ENCODE data around the gene LRRC39. TPM values are rescaled to one million over a fixed set of nuclear protein-coding genes. Genes with fewer than 3 reads are reported as not detected.

The LRRC39 gene
- 100 to 1,000 TPM in 5 of 9 donors, 10 to 100 TPM in 4; 53.4 to 203 (median 123) TPM for total RNA-seq
- 100 to 1,000 TPM in 1 of 2 donors, 10 to 100 TPM in 1; 16.1 to 181 TPM for polyA plus RNA-seq
- long read RNA-seq, donor 1, transcript LRRC39-202 (10 exons, 1,396 nt) = major isoform, 102 of 172 reads
- long read RNA-seq, donor 1, partial matches to known transcripts = 26 of 172 reads
- long read RNA-seq, donor 1, other reads (novel, unspliced or antisense) = 43 of 172 reads
- long read RNA-seq, donor 2, transcript LRRC39-202 (10 exons, 1,396 nt) = major isoform, 107 of 182 reads
- long read RNA-seq, donor 2, partial matches to known transcripts = 12 of 182 reads
- long read RNA-seq, donor 2, other reads (novel, unspliced or antisense) = 60 of 182 reads
- long read RNA-seq, donor 3, transcript LRRC39-202 (10 exons, 1,396 nt) = major isoform, 15 of 23 reads
- long read RNA-seq, donor 3, partial matches to known transcripts = 3 of 23 reads
- long read RNA-seq, donor 3, other reads (novel, unspliced or antisense) = 5 of 23 reads

DNA sequence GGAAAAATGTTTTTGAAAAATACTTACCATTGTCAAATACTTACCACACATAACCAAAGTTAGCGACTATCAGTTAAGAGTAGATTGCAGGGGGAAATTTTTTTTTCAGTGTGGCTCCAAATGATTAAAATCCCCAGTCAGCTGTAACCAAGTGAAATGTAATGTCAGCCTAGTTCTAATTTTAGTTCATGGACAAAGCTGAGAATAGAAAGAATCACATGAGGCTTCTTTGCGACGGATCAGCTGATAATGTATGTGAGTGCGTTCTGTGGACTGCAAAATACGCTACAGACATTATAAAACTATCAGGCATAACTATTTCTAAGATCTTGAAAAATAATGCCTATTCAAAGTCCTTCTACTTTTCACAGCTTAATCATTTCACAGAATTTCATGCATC is at the start of gene LRRC39:
Gene LRRC39, minus strand, starts transcription at position 166 of the 400 bp plus-strand sequence. CDS start 9,740 bp downstream, outside the sequence.
- 28 to 31% (median 29%) methylated on average over 5 of the region's 5 CpGs for WGBS, 4 donors
- Histone ChIP-seq H3K4me3 (peak within 1 kb of the TSS; percentile 4 to 59 (median 50)), H3K9me3 (no peaks in the 10 kb centered on the region), H3K27ac (peak within 1 kb of the TSS; percentile 19 to 81 (median 72)), H3K36me3 (no peaks in the 10 kb centered on the region), H3K27me3 (no peaks in the 10 kb centered on the region), H3K4me1 (peaks cover 0 to 3% (median 0%) of the 10 kb centered on the region in 12 donors)
- ATAC-seq (peak; percentile 80 to 85 (median 82)), DNase-seq (no peak)
- intact Hi-C loops (cut with DNase I) = no loop called here
- TF ChIP-seq, protein P1, sequence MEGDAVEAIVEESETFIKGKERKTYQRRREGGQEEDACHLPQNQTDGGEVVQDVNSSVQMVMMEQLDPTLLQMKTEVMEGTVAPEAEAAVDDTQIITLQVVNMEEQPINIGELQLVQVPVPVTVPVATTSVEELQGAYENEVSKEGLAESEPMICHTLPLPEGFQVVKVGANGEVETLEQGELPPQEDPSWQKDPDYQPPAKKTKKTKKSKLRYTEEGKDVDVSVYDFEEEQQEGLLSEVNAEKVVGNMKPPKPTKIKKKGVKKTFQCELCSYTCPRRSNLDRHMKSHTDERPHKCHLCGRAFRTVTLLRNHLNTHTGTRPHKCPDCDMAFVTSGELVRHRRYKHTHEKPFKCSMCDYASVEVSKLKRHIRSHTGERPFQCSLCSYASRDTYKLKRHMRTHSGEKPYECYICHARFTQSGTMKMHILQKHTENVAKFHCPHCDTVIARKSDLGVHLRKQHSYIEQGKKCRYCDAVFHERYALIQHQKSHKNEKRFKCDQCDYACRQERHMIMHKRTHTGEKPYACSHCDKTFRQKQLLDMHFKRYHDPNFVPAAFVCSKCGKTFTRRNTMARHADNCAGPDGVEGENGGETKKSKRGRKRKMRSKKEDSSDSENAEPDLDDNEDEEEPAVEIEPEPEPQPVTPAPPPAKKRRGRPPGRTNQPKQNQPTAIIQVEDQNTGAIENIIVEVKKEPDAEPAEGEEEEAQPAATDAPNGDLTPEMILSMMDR (IDR thresholded peaks at IDR 0.05) = no peak
- no peak for TF ChIP-seq POLR2A (IDR thresholded peaks at IDR 0.05)

DNA sequence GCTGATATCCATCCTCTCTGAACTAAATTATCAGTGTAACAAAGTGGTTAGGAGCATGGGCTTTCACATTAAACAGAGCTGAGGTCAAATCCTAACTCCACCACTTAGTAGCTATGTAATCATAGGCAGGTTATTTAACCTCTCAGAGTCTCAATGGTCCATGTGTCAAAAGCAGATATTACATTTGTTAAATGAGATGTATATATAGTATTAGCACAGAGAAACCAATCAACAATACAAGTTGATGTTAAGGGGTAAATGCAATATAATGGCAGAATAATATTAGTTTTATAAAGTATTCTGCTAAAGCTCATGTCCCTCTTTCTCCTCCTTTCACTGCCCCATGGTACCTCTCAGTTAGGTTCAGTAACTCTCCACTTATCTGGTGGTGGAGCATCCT is 44.4 kb upstream of the LRRC39 start:
- no peak for DNase-seq
- H3K36me3 ChIP-seq = peaks cover 0 to 34% (median 23%) of the 10 kb centered on the region in 9 donors

DNA sequence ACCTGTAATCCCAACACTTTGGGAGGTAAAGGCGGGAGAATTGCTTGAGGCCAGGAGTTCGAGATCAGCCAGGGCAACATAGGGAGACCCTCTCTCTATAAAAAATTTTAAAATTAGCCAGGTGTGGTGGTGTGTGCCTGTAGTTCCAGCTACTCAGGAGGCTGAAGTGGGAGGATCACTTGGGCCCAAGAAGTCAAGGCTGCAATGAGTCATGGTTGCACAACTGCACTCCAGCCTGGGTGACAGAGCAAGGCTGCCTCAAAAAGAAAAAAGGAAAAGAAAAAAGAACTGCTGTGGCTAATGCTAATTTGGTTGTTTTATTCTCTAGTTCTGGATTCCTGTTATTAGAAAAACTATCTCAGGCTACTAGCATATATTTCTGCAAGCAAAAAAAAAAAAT is 41.8 kb upstream of the LRRC39 start:
- 95 to 98% (median 96%) methylated on average over 2 of the region's 2 CpGs for WGBS, 4 donors
- no peak overlapping the region for H3K27ac ChIP-seq
- no peak overlapping the region for H3K4me3 ChIP-seq
- H3K9me3 ChIP-seq = no peaks in the 10 kb centered on the region
- ATAC-seq = no peak
- no peak for TF ChIP-seq POLR2A (IDR thresholded peaks at IDR 0.05)
- TF ChIP-seq, protein P1 (IDR thresholded peaks at IDR 0.05) = no peak
- no peak for DNase-seq
- H3K4me1 ChIP-seq = peaks cover 0 to 10% (median 0%) of the 10 kb centered on the region in 12 donors
- peaks cover 0 to 50% (median 40%) of the 10 kb centered on the region in 9 donors for H3K36me3 ChIP-seq
- intact Hi-C loops (cut with DNase I) = no loop called here
- no peaks in the 10 kb centered on the region for H3K27me3 ChIP-seq

More for the DNA sequence above, 44.4 kb upstream of the LRRC39 start:
- no peak for ATAC-seq
- H3K9me3 ChIP-seq = no peaks in the 10 kb centered on the region
- H3K27ac ChIP-seq = no peak overlapping the region
- no peak overlapping the region for H3K4me3 ChIP-seq
- H3K27me3 ChIP-seq = no peaks in the 10 kb centered on the region
- intact Hi-C loops (cut with DNase I) = no loop called here
- peaks cover 0 to 7% (median 0%) of the 10 kb centered on the region in 12 donors for H3K4me1 ChIP-seq
- TF ChIP-seq, protein P1 (IDR thresholded peaks at IDR 0.05) = no peak
- TF ChIP-seq POLR2A (IDR thresholded peaks at IDR 0.05) = no peak

DNA sequence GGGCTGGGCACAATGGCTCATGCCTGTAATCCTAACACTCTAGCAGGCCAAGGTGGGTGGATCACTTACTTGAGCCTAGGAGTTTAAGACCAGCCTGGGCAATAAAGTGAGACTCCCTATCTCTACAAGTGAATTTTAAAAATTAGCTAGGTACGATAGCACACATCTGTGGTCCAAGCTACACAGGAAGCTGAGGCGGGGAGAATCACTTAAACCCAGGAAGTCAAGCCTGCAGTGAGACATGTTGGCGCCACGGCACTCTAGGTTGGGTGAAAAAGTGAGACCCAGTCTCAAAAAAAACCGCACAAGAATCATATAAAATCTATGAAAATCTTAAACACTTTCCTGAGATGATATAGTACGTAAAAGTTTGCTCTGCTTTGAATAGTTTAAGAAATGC is 41.4 kb upstream of the LRRC39 start:
- intact Hi-C loops (cut with DNase I) = no loop called here

More for the DNA sequence above, 41.4 kb upstream of the LRRC39 start:
- peaks cover 0 to 55% (median 44%) of the 10 kb centered on the region in 9 donors for H3K36me3 ChIP-seq
- TF ChIP-seq, protein P1 (IDR thresholded peaks at IDR 0.05) = no peak
- TF ChIP-seq POLR2A (IDR thresholded peaks at IDR 0.05) = no peak
- 74 to 94% (median 83%) methylated on average over 5 to 6 of the region's 6 CpGs for WGBS, 4 donors
- no peaks in the 10 kb centered on the region for H3K27me3 ChIP-seq
- no peaks in the 10 kb centered on the region for H3K9me3 ChIP-seq
- DNase-seq (no peak), ATAC-seq (no peak)
- H3K4me1 ChIP-seq = peaks cover 0 to 10% (median 0%) of the 10 kb centered on the region in 12 donors
- no peak overlapping the region for H3K27ac ChIP-seq
- no peak overlapping the region for H3K4me3 ChIP-seq
